ENCODE measurements around the gene SCLT1.

DNA sequence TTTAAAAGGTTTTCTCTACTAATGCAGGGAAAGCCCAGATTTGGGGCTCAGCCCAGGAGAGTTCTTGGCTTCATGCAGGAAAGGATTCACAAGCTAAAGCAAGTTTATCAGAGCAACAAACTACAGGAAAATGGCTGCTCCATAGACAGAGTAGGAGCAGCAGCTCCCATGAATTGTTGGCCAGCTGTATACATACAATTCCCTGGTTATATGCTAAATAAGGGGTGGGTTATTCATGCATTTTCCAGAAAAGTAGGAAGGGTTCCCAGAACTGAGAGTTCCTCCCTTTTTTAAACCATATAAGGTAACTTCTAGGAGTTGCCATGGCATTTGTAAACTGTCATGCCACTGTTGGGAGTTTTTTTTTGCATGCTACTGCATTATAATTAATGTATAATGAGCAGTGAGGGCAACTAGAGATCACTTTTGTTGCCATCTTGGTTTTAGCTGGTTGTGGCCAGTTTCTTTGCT lies 5.2 kb upstream of the SCLT1 start:
- TF ChIP-seq, protein P1, sequence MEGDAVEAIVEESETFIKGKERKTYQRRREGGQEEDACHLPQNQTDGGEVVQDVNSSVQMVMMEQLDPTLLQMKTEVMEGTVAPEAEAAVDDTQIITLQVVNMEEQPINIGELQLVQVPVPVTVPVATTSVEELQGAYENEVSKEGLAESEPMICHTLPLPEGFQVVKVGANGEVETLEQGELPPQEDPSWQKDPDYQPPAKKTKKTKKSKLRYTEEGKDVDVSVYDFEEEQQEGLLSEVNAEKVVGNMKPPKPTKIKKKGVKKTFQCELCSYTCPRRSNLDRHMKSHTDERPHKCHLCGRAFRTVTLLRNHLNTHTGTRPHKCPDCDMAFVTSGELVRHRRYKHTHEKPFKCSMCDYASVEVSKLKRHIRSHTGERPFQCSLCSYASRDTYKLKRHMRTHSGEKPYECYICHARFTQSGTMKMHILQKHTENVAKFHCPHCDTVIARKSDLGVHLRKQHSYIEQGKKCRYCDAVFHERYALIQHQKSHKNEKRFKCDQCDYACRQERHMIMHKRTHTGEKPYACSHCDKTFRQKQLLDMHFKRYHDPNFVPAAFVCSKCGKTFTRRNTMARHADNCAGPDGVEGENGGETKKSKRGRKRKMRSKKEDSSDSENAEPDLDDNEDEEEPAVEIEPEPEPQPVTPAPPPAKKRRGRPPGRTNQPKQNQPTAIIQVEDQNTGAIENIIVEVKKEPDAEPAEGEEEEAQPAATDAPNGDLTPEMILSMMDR (conservative IDR thresholded peaks at IDR 0.05; ENCODE audit: low read depth, low read length), result no peak
- TF ChIP-seq EZH2 (IDR thresholded peaks at IDR 0.05; ENCODE audit: low read length, unreplicated experiment) (no peak), EZH2phosphoT487 (IDR thresholded peaks at IDR 0.05; ENCODE audit: borderline replicate concordance, low read length) (no peak)

Measured in PC-3 (cell line).